ENCODE results near the gene ANAPC5.

ANAPC5 gene

GRCh38 chr12:121352682-121353018 is 439 bp upstream of the ANAPC5 start:
- DNase-seq (ENCODE audit: low spot score) = no peak
- peak overlapping the region; percentile 86 for H3K27ac ChIP-seq

DNA sequence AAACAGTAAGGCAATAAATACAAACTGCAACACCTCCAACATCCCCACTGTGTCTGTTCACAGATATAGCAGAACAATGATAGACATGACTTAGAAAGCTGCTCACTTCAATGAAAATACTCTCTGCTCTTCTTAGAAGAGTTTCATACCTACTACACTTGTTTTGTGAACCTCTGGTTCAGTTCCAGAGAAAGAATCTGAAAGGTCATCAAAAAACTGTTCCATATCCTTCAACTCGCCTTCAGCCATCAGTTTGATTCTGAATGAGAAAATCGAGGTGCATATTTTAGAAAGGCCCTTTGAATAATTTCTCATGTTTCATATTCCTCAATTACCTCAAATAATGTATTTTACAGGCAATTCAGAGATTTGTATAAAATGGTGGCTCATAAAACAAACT is 5.5 kb downstream of the ANAPC5 start:
- ChIA-PET CTCF (interaction anchor here (0.7 kb wide), 1 partner anchor 99 kb away, joined by 5 read pairs; no protein-coding TSS in a partner anchor), POLR2A (ENCODE audit: low non-redundant PET) (no interaction called here)
- H3K27ac ChIP-seq = no peak overlapping the region
- TF ChIP-seq, protein P1, sequence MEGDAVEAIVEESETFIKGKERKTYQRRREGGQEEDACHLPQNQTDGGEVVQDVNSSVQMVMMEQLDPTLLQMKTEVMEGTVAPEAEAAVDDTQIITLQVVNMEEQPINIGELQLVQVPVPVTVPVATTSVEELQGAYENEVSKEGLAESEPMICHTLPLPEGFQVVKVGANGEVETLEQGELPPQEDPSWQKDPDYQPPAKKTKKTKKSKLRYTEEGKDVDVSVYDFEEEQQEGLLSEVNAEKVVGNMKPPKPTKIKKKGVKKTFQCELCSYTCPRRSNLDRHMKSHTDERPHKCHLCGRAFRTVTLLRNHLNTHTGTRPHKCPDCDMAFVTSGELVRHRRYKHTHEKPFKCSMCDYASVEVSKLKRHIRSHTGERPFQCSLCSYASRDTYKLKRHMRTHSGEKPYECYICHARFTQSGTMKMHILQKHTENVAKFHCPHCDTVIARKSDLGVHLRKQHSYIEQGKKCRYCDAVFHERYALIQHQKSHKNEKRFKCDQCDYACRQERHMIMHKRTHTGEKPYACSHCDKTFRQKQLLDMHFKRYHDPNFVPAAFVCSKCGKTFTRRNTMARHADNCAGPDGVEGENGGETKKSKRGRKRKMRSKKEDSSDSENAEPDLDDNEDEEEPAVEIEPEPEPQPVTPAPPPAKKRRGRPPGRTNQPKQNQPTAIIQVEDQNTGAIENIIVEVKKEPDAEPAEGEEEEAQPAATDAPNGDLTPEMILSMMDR (conservative IDR thresholded peaks at IDR 0.05; ENCODE audit: low read depth) = no peak
- no peak for DNase-seq (ENCODE audit: low spot score)

More at GRCh38 chr12:121352682-121353018, 439 bp upstream of the ANAPC5 start:
- TF ChIP-seq, protein P1 (conservative IDR thresholded peaks at IDR 0.05; ENCODE audit: low read depth) = no peak
- POLR2A ChIA-PET (ENCODE audit: low non-redundant PET) = interaction anchor here (0.5 to 1.2 kb wide), 3 partner anchors 47 to 71 kb away, joined by 3 to 9 read pairs (median 3); partner anchors contain the start of gene RNF34
- CTCF ChIA-PET = no interaction called here

DNA sequence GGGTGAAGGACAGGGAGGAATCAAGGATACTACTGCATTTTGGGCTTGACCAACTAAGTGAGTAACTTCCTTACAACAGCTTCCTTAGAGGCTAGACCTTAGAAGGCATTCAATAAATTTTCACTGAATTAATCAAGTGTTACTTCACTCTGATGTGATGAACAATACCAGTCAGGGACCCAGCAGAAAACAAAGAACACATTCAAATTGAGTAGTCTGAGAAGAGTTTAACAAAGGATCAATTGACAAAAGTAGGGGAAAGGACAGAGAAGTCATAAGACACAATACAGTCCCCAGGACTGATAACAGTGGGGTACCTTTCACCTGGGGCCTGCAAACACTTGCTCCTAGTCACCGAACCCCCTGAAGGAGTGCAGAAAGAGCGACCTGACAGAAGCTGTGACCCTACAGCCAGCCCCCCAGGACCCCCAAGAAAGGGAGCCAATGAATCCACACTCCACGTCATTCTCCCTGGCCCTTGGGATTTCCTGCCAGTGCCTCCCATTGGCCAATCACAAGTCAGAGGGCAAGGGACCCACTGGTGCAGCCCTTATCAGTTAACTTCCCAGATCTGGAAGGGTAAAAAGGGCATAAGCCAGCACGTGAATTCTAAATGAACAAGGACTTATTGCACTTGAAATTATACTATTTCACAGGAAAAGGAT is 6.9 kb downstream of the ANAPC5 start:
- CTCF ChIA-PET = no interaction called here
- TF ChIP-seq, protein P1 (conservative IDR thresholded peaks at IDR 0.05; ENCODE audit: low read depth) = no peak

GRCh38 chr12:121344506-121344905 is 7.7 kb downstream of the ANAPC5 start:
- DNase-seq (ENCODE audit: low spot score) = no peak
- TF ChIP-seq, protein P1 (conservative IDR thresholded peaks at IDR 0.05; ENCODE audit: low read depth) = no peak
- no peak overlapping the region for H3K27ac ChIP-seq
- ChIA-PET POLR2A (ENCODE audit: low non-redundant PET) (interaction anchor here (0.6 kb wide), 1 partner anchor 25 kb away, joined by 6 read pairs; no protein-coding TSS in a partner anchor), CTCF (no interaction called here)

More for the DNA sequence above, 6.9 kb downstream of the ANAPC5 start:
- no peak for DNase-seq (ENCODE audit: low spot score)
- POLR2A ChIA-PET (ENCODE audit: low non-redundant PET) = interaction anchor here (0.6 kb wide), 1 partner anchor 26 kb away, joined by 6 read pairs; no protein-coding TSS in a partner anchor
- no peak overlapping the region for H3K27ac ChIP-seq

DNA sequence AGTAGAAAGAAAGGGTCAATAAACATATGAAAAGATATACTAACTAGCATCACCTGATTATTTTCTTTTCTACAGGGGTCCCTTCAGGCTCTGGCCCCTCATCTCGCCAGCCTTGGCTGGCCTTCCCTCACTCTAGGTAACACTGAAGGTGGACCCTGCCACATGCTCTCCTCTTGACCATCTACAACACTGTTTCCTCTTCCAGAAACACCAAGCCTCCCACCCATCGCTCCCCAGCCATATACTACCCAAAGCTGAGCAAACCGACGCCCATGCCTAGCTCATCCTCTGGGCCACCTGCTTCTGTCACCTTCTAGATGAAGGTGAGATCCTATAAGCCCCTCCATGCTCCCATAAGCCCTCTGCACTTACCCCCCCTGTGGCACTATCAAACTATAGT is 14.8 kb downstream of the ANAPC5 start:
- ChIA-PET CTCF (interaction anchor here (0.6 to 0.7 kb wide), 5 partner anchors 14 to 489 kb away, joined by 3 to 5 read pairs (median 3); no protein-coding TSS in a partner anchor), POLR2A (ENCODE audit: low non-redundant PET) (no interaction called here)
- no peak overlapping the region for H3K27ac ChIP-seq
- no peak for DNase-seq (ENCODE audit: low spot score)
- TF ChIP-seq, protein P1 (conservative IDR thresholded peaks at IDR 0.05; ENCODE audit: low read depth) = no peak

- peak; percentile 62 for DNase-seq (ENCODE audit: low spot score)
- CTCF ChIA-PET = interaction anchor here (0.6 to 2.4 kb wide), 12 partner anchors 10 to 1130 kb away, joined by 3 to 16 read pairs (median 3); partner anchors contain the start of gene ANAPC5
- POLR2A ChIA-PET (ENCODE audit: low non-redundant PET) = no interaction called here
- TF ChIP-seq, protein P1 (conservative IDR thresholded peaks at IDR 0.05; ENCODE audit: low read depth) = peak; percentile 87
- H3K27ac ChIP-seq = no peak overlapping the region
These were observed 17.5 kb downstream of the ANAPC5 start for GRCh38 chr12:121334513-121335343.
